A549 treated with Mapracorat at 1 μM for 4 hours (cell line): ENCODE measurements around the gene ESRRB. TPM values are rescaled to one million over a fixed set of nuclear protein-coding genes. Genes with fewer than 3 reads are reported as not detected.

Source experiments
- total RNA-seq: library from RNA; stranded (reverse); fragments of 200-300 nt; extraction: Qiagen RNA extraction; gene quantifications from 5 replicates; pipeline ENCODE4 v1.2.3, GENCODE V29; 2022

ESRRB gene
- total RNA-seq: 0.17 to 0.31 TPM (median 0.29 TPM) in 5 replicates

DNA sequence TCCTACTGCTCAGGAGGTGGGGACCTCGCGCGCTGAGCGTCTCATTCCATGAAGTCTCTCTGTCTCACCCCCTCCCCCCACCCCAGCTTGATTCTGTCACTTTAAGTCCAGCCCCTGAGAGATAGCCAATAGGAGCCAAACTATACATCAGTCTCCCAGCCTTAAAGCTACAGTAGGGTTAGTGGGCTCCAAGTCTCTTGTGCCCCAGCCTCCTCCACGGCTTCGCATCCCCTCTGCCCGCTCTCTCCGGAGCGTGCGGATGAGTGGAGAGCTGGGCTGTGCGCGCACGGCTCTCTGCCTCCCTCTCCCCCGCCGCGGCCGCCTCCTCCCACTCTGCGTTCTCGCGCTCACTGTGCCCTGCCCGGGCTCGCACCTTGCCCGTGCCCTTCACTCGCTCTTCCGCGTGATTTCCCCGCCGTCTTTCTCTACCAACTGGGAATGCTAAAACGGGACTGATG lies at the start of gene ESRRB:
Gene ESRRB, plus strand, starts transcription at position 191 of the 458 bp plus-strand sequence. Its CDS starts 265 bp downstream, at position 456.

Other genes with a start within 250 kb of the ESRRB start
- 15.1 to 23.3 TPM (median 21.1 TPM) in 5 replicates for gene GPATCH2L, start 224.2 kb upstream of the ESRRB start, total RNA-seq